Astrocyte of the cerebellum (primary cell): ENCODE results near the gene WDR49.

ENCODE experiments used
- DNase-seq: peaks from one replicate; pipeline ENCODE4 v3.0.0-alpha.2; 2011; ENCODE audit warnings: low read depth
- H3K4me3 ChIP-seq: 2 replicates; pipeline ENCODE4 v1.5.1; 2011; ENCODE audit warnings: mild to moderate bottlenecking, low read depth, low read length, moderate library complexity
- in situ Hi-C: cut with HindIII; loops from 2 replicates; pipeline ENCODE4 v1.10.0; 2017; ENCODE audit warnings: low sequenced_read_pairs
- TF ChIP-seq, protein P1 (sequence below): IDR thresholded peaks from 2 replicates; pipeline ENCODE4 v1.5.1; 2012; ENCODE audit warnings: low read length, low read depth, moderate library complexity, mild to moderate bottlenecking; ENCODE audit errors: missing control alignments

The WDR49 gene

GRCh38 chr3:167521006-167521355 lies 132.8 kb downstream of the WDR49 start:
- TF ChIP-seq, protein P1, sequence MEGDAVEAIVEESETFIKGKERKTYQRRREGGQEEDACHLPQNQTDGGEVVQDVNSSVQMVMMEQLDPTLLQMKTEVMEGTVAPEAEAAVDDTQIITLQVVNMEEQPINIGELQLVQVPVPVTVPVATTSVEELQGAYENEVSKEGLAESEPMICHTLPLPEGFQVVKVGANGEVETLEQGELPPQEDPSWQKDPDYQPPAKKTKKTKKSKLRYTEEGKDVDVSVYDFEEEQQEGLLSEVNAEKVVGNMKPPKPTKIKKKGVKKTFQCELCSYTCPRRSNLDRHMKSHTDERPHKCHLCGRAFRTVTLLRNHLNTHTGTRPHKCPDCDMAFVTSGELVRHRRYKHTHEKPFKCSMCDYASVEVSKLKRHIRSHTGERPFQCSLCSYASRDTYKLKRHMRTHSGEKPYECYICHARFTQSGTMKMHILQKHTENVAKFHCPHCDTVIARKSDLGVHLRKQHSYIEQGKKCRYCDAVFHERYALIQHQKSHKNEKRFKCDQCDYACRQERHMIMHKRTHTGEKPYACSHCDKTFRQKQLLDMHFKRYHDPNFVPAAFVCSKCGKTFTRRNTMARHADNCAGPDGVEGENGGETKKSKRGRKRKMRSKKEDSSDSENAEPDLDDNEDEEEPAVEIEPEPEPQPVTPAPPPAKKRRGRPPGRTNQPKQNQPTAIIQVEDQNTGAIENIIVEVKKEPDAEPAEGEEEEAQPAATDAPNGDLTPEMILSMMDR, result no peak
- in situ Hi-C loops, result no loop called here
- H3K4me3 ChIP-seq, result no peak overlapping the region
- no peak for DNase-seq

DNA sequence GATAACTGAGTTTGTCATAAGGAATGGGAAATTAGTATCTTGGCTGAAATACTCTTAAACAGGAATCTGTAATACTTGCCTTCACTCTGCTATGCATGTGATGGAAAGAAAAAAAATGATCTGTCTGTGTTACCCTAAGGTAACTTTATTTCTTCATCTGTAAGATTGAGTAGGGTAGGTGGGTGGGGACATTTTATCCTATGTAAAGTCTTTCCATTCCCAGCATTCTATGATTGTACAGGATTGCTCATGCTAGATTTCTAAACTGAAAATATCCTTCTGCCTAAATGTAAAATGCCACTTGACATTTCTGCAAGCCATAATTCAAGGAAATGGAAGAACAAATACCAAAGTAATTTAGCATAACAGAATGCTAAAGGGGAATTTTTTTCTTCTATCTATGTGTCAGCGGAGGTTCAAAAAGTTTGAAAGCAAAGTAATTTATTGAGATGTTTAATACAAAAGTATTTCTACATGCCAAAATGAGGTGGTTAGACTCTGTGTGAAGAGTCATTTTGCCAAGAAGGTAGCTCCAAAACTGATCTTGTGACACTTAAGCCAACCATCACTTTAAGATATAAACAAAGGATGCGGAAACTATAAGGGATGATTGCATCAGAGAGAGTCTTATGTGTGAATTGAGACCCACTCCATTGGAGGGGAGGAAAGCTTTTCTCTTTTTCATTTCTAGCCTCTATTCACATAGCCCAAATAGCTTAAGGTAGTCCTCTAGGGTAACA lies 133.3 kb downstream of the WDR49 start:
- no peak overlapping the region for H3K4me3 ChIP-seq
- TF ChIP-seq, protein P1, result no peak
- in situ Hi-C loops, result no loop called here
- DNase-seq, result no peak

DNA sequence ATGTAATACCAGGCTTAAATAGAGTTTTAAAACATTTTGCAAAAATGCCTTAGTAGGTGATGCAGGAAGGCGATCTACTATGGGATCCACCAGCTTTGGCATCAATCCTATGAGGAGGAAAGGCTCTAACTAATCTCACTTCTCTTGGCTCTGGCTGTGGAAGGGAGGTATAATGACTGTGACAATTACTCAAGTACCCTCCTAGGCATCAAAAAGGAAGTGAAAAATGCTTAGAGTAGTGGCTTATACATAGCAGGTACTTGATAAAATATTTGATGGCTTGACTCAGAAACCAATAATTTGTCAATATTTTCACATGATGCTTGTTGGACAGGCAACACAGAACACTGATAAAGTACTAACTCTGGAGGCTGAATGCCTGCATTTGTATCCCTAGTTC lies 145.8 kb downstream of the WDR49 start:
- TF ChIP-seq, protein P1, result no peak
- no peak overlapping the region for H3K4me3 ChIP-seq
- in situ Hi-C loops, result no loop called here
- DNase-seq, result no peak

GRCh38 chr3:167502401-167502800 lies 151.3 kb downstream of the WDR49 start:
- no peak for DNase-seq
- no peak overlapping the region for H3K4me3 ChIP-seq
- in situ Hi-C loops, result no loop called here
- TF ChIP-seq, protein P1, result no peak

GRCh38 chr3:167501941-167502340 lies 151.8 kb downstream of the WDR49 start:
- in situ Hi-C loops, result no loop called here
- TF ChIP-seq, protein P1, result no peak
- no peak for DNase-seq
- no peak overlapping the region for H3K4me3 ChIP-seq

DNA sequence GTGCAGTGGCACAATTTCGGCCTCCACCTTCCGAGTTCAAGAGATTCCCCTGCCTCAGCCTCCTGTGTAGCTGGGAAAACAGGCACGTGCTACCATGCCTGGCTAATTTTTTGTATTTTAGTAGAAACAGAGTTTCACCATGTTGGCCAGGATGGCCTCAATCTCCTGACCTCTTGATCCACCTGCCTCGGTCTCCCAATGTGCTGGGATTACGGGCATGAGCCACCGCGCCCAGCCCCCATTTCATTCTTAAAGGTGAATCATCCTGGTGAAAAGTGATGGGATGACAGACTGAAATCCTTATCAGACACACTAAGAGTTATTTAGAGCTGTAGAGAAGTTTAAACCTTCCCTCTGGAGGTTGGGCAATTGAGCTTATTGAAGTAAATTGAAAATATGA lies 155.8 kb downstream of the WDR49 start:
- TF ChIP-seq, protein P1, result no peak
- no peak for DNase-seq
- H3K4me3 ChIP-seq, result no peak overlapping the region
- in situ Hi-C loops, result no loop called here
